GM08714 (cell line): ENCODE measurements around the gene ANXA4.

Experiments
- H3K4me3 ChIP-seq: fragments of 200-500 bp; sonication (Bioruptor generic); 2 replicates; pipeline ENCODE4 v1.5.1; 2014; ENCODE audit warnings: mild to moderate bottlenecking, low read length, inconsistent platforms
- ZNF274 ChIP-seq: IDR thresholded peaks from 2 replicates; pipeline ENCODE4 v1.6.1; 2012; ENCODE audit warnings: mild to moderate bottlenecking, low read depth, low read length

The ANXA4 gene

GRCh38 chr2:69774984-69775982, 33.3 kb downstream of the ANXA4 start:
- no peak for TF ChIP-seq ZNF274
- H3K4me3 ChIP-seq: peak overlapping the region; percentile 46; the same call in 1 of the 2 replicates

GRCh38 chr2:69776886-69777785, 35.2 kb downstream of the ANXA4 start:
- TF ChIP-seq ZNF274: no peak

GRCh38 chr2:69777786-69778105, 35.8 kb downstream of the ANXA4 start:
- no peak for TF ChIP-seq ZNF274
- no peak overlapping the region for H3K4me3 ChIP-seq

More at GRCh38 chr2:69776886-69777785, 35.2 kb downstream of the ANXA4 start:
- no peak overlapping the region for H3K4me3 ChIP-seq

- no peak overlapping the region for H3K4me3 ChIP-seq
- TF ChIP-seq ZNF274: no peak
These were observed 37.5 kb downstream of the ANXA4 start for GRCh38 chr2:69779258-69780001.

- H3K4me3 ChIP-seq: peak overlapping the region; percentile 15; the same call in 1 of the 2 replicates
- TF ChIP-seq ZNF274: no peak
These were observed 39.0 kb downstream of the ANXA4 start for GRCh38 chr2:69780921-69781320.

- no peak for TF ChIP-seq ZNF274
- H3K4me3 ChIP-seq: peak overlapping the region; percentile 54; the same call in 1 of the 2 replicates
These were observed 39.7 kb downstream of the ANXA4 start for GRCh38 chr2:69781321-69782248.

- TF ChIP-seq ZNF274: no peak
- H3K4me3 ChIP-seq: no peak overlapping the region
These were observed 42.3 kb downstream of the ANXA4 start for GRCh38 chr2:69784228-69784627.

- no peak overlapping the region for H3K4me3 ChIP-seq
- TF ChIP-seq ZNF274: no peak
These were observed 43.4 kb downstream of the ANXA4 start for GRCh38 chr2:69785358-69785757.

GRCh38 chr2:69786052-69786560, 44.2 kb downstream of the ANXA4 start:
- no peak overlapping the region for H3K4me3 ChIP-seq
- no peak for TF ChIP-seq ZNF274

GRCh38 chr2:69789175-69789721, 47.3 kb downstream of the ANXA4 start:
- no peak for TF ChIP-seq ZNF274
- peak overlapping the region; percentile 44; the same call in 1 of the 2 replicates for H3K4me3 ChIP-seq

GRCh38 chr2:69789772-69790600, 48.1 kb downstream of the ANXA4 start:
- TF ChIP-seq ZNF274: no peak
- H3K4me3 ChIP-seq: peak overlapping the region; percentile 44; the same call in 1 of the 2 replicates

- TF ChIP-seq ZNF274: no peak
- peak overlapping the region; percentile 44; the same call in 1 of the 2 replicates for H3K4me3 ChIP-seq
These were observed 48.6 kb downstream of the ANXA4 start for GRCh38 chr2:69790601-69790959.
